Spleen (tissue), 11 donors: ENCODE data around the gene CACNB2. TPM values are rescaled to one million over a fixed set of nuclear protein-coding genes. Genes with fewer than 3 reads are reported as not detected.

Experiments used
- DNase-seq: peaks from one replicate; pipeline ENCODE4 v3.0.0-alpha.2; 2020
- H3K27ac ChIP-seq, 8 donors: fragments of 200-600 bp; sonication (generic) in 7 of 8; 1 replicate in 4 of 8; 2 replicates in 4 of 8; pipeline versions ENCODE4 v1.5.0 to v1.8.0; 2016 to 2021; ENCODE audit warnings: inconsistent platforms in 4 of 8, mild to moderate bottlenecking in 4 of 8, moderate library complexity in 1 of 8
- H3K27me3 ChIP-seq, 7 donors: fragments of 200-600 bp; sonication (generic) in 6 of 7; replicated peaks in 1 of 7; 1 replicate in 4 of 7; 2 replicates in 3 of 7; pipeline versions ENCODE4 v1.5.0 to v1.8.0; 2016 to 2021; ENCODE audit warnings: inconsistent platforms in 3 of 7, mild to moderate bottlenecking in 1 of 7
- H3K36me3 ChIP-seq, 6 donors: fragments of 200-600 bp; sonication (generic) in 5 of 6; 1 replicate in 4 of 6; 2 replicates in 2 of 6; pipeline versions ENCODE4 v1.5.0 to v1.8.0; 2016 to 2021; ENCODE audit warnings: inconsistent platforms in 2 of 6
- H3K4me1 ChIP-seq, 6 donors: fragments of 200-600 bp; sonication (generic) in 5 of 6; 1 replicate in 3 of 6; 2 replicates in 3 of 6; pipeline versions ENCODE4 v1.5.0 to v1.8.0; 2016 to 2021; ENCODE audit warnings: inconsistent platforms in 3 of 6
- H3K4me3 ChIP-seq, 8 donors: fragments of 200-600 bp; sonication (generic) in 7 of 8; 1 replicate in 4 of 8; 2 replicates in 4 of 8; pipeline versions ENCODE4 v1.5.0 to v1.8.0; 2016 to 2021; ENCODE audit warnings: inconsistent platforms in 4 of 8, mild to moderate bottlenecking in 4 of 8, moderate library complexity in 2 of 8
- H3K9me3 ChIP-seq, 8 donors: fragments of 200-600 bp; sonication (generic) in 7 of 8; 1 replicate in 4 of 8; 2 replicates in 4 of 8; pipeline versions ENCODE4 v1.5.0 to v1.8.0; 2016 to 2021; ENCODE audit warnings: inconsistent platforms in 4 of 8
- CTCF ChIP-seq, 11 experiments: fragments of 200-600 bp in 7 of 11; fragments of 450-650 bp in 4 of 11; sonication (generic) in 4 of 11; IDR thresholded peaks in 8 of 11; conservative IDR thresholded peaks in 3 of 11; 1 replicate in 7 of 11; 2 replicates in 4 of 11; pipeline versions ENCODE4 v1.4.0 to v1.8.0; 2016 to 2021; ENCODE audit warnings: antibody characterized with exemption in 11 of 11, inconsistent platforms in 4 of 11, mild to moderate bottlenecking in 1 of 11
- POLR2A ChIP-seq, 3 donors: fragments of 450-650 bp; IDR thresholded peaks; one replicate each; pipeline ENCODE4 v1.5.1; 2017; ENCODE audit warnings: antibody characterized with exemption in 3 of 3, mild to moderate bottlenecking in 1 of 3
- POLR2AphosphoS5 ChIP-seq, 3 donors: sonication (generic); formaldehyde crosslinking; IDR thresholded peaks; one replicate each; pipeline ENCODE4 v1.5.1; 2017; ENCODE audit warnings: antibody characterized with exemption in 3 of 3
- WGBS, 5 donors: extraction: QIAGEN DNeasy Blood & Tissue Kit in 3 of 5; methylation state at CpG; one replicate each; pipeline versions ENCODE4 v1.1.5 to v1.1.7; 2013 to 2018; 5-methylcytosine and 5-hydroxymethylcytosine counted together
- intact Hi-C: fragments of 100-400 bp; cut with DNase I; formaldehyde crosslinking; loops from one replicate; pipeline ENCODE4 v1.15.0; 2023; ENCODE audit warnings: low total_unique reads
- polyA plus RNA-seq, 3 donors: library from polyadenylated mRNA; stranded (reverse); fragments of 200-250 nt; gene quantifications; one replicate each; pipeline ENCODE4 v1.2.1, GENCODE V29; 2013
- total RNA-seq, 7 donors: library from RNA; depleted of rRNA in 3 of 7; stranded (reverse); fragments of >200 nt in 3 of 7; fragmentation: NEBNext Ultra II Directional in 4 of 7; extraction: Animal tissue kit (Norgen Biotek cat#: 25700) in 4 of 7; gene quantifications; one replicate each; pipeline versions ENCODE4 v1.1.0 to v1.2.1, GENCODE V29; 2016 to 2021
- donor health status: healthy with polysubstance abuse.
- donor health status: DM: no; HTN: no; CAD: no; lungs with moderate emphysema.
- donor health status: DM: no; HTN: no; CAD: no.
- donor health status: Bipolar disorder and iron deficiency.
- donor health status: healthy.
- donor health status: DM: no; HTN: no; CAD: no.
- donor health status: DM: yes; HTN: yes; CAD: no.

Gene CACNB2
- total and polyA plus RNA-seq, 10 donors: 0.17 to 0.79 (median 0.44) TPM; not detected in 1

GRCh38 chr10:18556522-18557147 lies 416.4 kb downstream of the CACNB2 start:
- WGBS, 5 donors: 97 to 99% (median 98%) methylated on average over 3 of the region's 3 CpGs
- intact Hi-C loops: no loop called here

DNA sequence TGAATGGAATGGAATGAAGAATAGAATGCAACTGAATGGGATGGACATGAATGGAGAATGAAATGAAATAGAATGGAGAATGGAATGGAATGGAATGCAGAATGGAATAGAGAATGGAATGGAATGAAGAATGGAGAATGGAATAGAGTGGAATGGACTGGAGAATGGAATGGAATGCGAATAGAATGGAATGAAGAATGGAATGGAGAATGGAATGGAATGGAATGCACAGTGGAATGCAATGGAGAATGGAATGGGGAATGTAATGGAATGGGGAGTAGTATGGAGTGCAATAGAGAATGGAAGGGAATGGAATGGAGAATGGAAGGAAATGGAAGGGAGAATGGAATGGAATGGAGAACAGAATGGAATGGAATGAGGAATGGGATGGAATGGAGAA lies 417.7 kb downstream of the CACNB2 start:
- Histone ChIP-seq H3K36me3 (peaks cover 0 to 96% (median 27%) of the 10 kb centered on the region in 6 donors), H3K27me3 (no peaks in the 10 kb centered on the region), H3K4me1 (no peaks in the 10 kb centered on the region), H3K27ac (no peak overlapping the region), H3K4me3 (no peak overlapping the region), H3K9me3 (peaks cover 0 to 80% (median 61%) of the 10 kb centered on the region in 8 donors)
- WGBS, 5 donors: 94 to 98% (median 97%) methylated on average over 1 of the region's 1 CpG
- intact Hi-C loops: no loop called here
- no peak for TF ChIP-seq CTCF (IDR thresholded peaks at IDR 0.05 in 8 of 11, conservative IDR thresholded peaks at IDR 0.05 in 3 of 11)
- no peak for TF ChIP-seq POLR2AphosphoS5 (IDR thresholded peaks at IDR 0.05)
- no peak for TF ChIP-seq POLR2A (IDR thresholded peaks at IDR 0.05)
- DNase-seq: no peak

More at GRCh38 chr10:18556522-18557147, 416.4 kb downstream of the CACNB2 start:
- Histone ChIP-seq H3K4me3 (no peak overlapping the region), H3K27ac (no peak overlapping the region), H3K27me3 (no peaks in the 10 kb centered on the region), H3K36me3 (peaks cover 0 to 96% (median 26%) of the 10 kb centered on the region in 6 donors), H3K4me1 (no peaks in the 10 kb centered on the region), H3K9me3 (peaks cover 0 to 67% (median 48%) of the 10 kb centered on the region in 8 donors)
- TF ChIP-seq POLR2AphosphoS5 (IDR thresholded peaks at IDR 0.05) (no peak), POLR2A (IDR thresholded peaks at IDR 0.05) (no peak), CTCF (IDR thresholded peaks at IDR 0.05 in 8 of 11, conservative IDR thresholded peaks at IDR 0.05 in 3 of 11) (no peak)
- no peak for DNase-seq

GRCh38 chr10:18561861-18562551 lies 421.8 kb downstream of the CACNB2 start:
- TF ChIP-seq POLR2AphosphoS5 (IDR thresholded peaks at IDR 0.05) (no peak), POLR2A (IDR thresholded peaks at IDR 0.05) (no peak), CTCF (IDR thresholded peaks at IDR 0.05 in 8 of 11, conservative IDR thresholded peaks at IDR 0.05 in 3 of 11) (no peak)
- Histone ChIP-seq H3K27me3 (no peaks in the 10 kb centered on the region), H3K9me3 (peaks cover 0 to 94% (median 88%) of the 10 kb centered on the region in 8 donors), H3K4me1 (no peaks in the 10 kb centered on the region), H3K4me3 (no peak overlapping the region), H3K27ac (no peak overlapping the region), H3K36me3 (peaks cover 0 to 62% (median 19%) of the 10 kb centered on the region in 6 donors)
- DNase-seq: no peak
- intact Hi-C loops: no loop called here
- 91 to 99% (median 96%) methylated on average over 8 of the region's 8 CpGs for WGBS, 5 donors
